Nephron progenitor cell (in vitro differentiated cells): ENCODE measurements around the gene PBOV1.

Experiments used
- DNase-seq: peaks from one replicate; pipeline ENCODE4 v3.0.0; 2021
- H3K27ac Mint-ChIP-seq: 2 replicates; pipeline ENCODE4 v1.8.0; 2021; ENCODE audit warnings: mild to moderate bottlenecking, moderate library complexity, mixed read lengths
- H3K27me3 Mint-ChIP-seq: 2 replicates; pipeline ENCODE4 v1.8.0; 2021; ENCODE audit warnings: mild to moderate bottlenecking, low read depth, mixed read lengths; ENCODE audit not compliant: poor library complexity
- H3K36me3 Mint-ChIP-seq: 2 replicates; pipeline ENCODE4 v1.8.0; 2021; ENCODE audit warnings: low read depth, mixed read lengths
- H3K4me1 Mint-ChIP-seq: 2 replicates; pipeline ENCODE4 v1.8.0; 2021; ENCODE audit warnings: mixed read lengths
- H3K4me3 Mint-ChIP-seq: 2 replicates; pipeline ENCODE4 v1.8.0; 2021; ENCODE audit warnings: mild to moderate bottlenecking, moderate library complexity, mixed read lengths
- H3K9me3 Mint-ChIP-seq: 2 replicates; pipeline ENCODE4 v1.8.0; 2021; ENCODE audit warnings: mild to moderate bottlenecking, moderate library complexity, mixed read lengths
- CTCF ChIP-seq: fragments of 200-600 bp; sonication (generic); IDR thresholded peaks from 2 replicates; pipeline ENCODE4 v1.5.0; 2021; ENCODE audit warnings: antibody characterized with exemption

PBOV1 gene

GRCh38 chr6:138242987-138243592 lies 24.8 kb upstream of the PBOV1 start:
- Mint-ChIP-seq H3K27me3 (peaks cover 11% of the 10 kb centered on the region), H3K4me3 (no peak overlapping the region), H3K36me3 (no peaks in the 10 kb centered on the region), H3K9me3 (no peaks in the 10 kb centered on the region), H3K27ac (no peak overlapping the region), H3K4me1 (no peaks in the 10 kb centered on the region)
- no peak for DNase-seq
- no peak for TF ChIP-seq CTCF

DNA sequence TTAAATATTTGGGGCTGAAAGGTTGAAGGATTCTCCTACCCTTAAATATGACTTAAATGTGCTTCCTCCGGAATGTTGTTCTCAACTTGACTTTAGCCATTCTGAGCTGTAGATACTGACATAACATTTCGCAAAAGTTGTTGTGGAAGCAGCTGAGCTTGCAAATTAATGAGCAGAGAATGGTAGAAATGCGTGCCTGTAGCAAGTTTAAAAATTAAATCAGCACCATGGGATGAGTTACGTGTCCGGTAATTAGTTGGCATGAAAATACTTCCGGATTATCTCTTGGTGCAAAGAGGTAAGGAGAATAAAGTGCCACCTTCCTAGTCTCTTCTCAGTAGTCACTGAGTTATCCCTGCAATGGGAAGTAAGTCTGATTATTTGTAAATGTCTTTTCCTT lies 23.6 kb upstream of the PBOV1 start:
- no peak for TF ChIP-seq CTCF
- Mint-ChIP-seq H3K36me3 (no peaks in the 10 kb centered on the region), H3K27me3 (peaks cover 9% of the 10 kb centered on the region), H3K27ac (no peak overlapping the region), H3K4me3 (no peak overlapping the region), H3K4me1 (no peaks in the 10 kb centered on the region), H3K9me3 (no peaks in the 10 kb centered on the region)
- DNase-seq, result no peak

GRCh38 chr6:138241381-138241780 lies 23.1 kb upstream of the PBOV1 start:
- H3K36me3 Mint-ChIP-seq, result no peaks in the 10 kb centered on the region

GRCh38 chr6:138240476-138241245 lies 22.4 kb upstream of the PBOV1 start:
- H3K9me3 Mint-ChIP-seq, result no peaks in the 10 kb centered on the region
- no peaks in the 10 kb centered on the region for H3K36me3 Mint-ChIP-seq
- peaks cover 9% of the 10 kb centered on the region for H3K27me3 Mint-ChIP-seq
- H3K4me3 Mint-ChIP-seq, result no peak overlapping the region
- H3K27ac Mint-ChIP-seq, result no peak overlapping the region
- no peak for DNase-seq
- no peak for TF ChIP-seq CTCF
- no peaks in the 10 kb centered on the region for H3K4me1 Mint-ChIP-seq

More at GRCh38 chr6:138241381-138241780, 23.1 kb upstream of the PBOV1 start:
- H3K27ac Mint-ChIP-seq, result no peak overlapping the region
- H3K4me1 Mint-ChIP-seq, result no peaks in the 10 kb centered on the region
- H3K9me3 Mint-ChIP-seq, result no peaks in the 10 kb centered on the region
- no peak for DNase-seq
- H3K27me3 Mint-ChIP-seq, result peaks cover 9% of the 10 kb centered on the region
- H3K4me3 Mint-ChIP-seq, result no peak overlapping the region
- no peak for TF ChIP-seq CTCF

- Mint-ChIP-seq H3K4me1 (no peaks in the 10 kb centered on the region), H3K4me3 (no peak overlapping the region), H3K27ac (no peak overlapping the region), H3K9me3 (no peaks in the 10 kb centered on the region), H3K36me3 (no peaks in the 10 kb centered on the region), H3K27me3 (peaks cover 9% of the 10 kb centered on the region)
- TF ChIP-seq CTCF, result no peak
- no peak for DNase-seq
Measured at GRCh38 chr6:138239774-138240173, 21.5 kb upstream of the PBOV1 start.

DNA sequence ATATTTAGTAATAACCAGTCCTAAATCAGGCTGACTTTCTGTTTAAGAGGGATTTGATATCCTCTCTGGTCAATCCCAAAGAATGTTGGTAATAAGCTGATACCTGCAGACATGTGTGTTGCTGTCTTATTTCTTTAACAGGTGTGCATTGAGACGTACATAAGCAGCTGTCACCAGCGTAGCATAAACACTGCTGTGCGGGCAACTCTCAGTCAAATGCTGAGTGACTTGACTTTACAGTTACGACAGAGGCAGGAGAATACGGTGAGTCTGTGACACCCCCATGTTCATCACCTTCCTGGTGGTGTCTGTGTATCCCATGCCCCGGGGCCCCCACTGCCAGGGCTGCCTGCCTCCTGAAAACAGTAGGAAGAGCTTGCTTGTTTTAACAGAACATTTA lies 20.1 kb upstream of the PBOV1 start:
- H3K36me3 Mint-ChIP-seq, result no peaks in the 10 kb centered on the region
- H3K27me3 Mint-ChIP-seq, result peaks cover 7% of the 10 kb centered on the region
- no peak overlapping the region for H3K4me3 Mint-ChIP-seq
- no peak overlapping the region for H3K27ac Mint-ChIP-seq
- no peaks in the 10 kb centered on the region for H3K9me3 Mint-ChIP-seq
- no peak for TF ChIP-seq CTCF
- no peak for DNase-seq
- no peaks in the 10 kb centered on the region for H3K4me1 Mint-ChIP-seq
